Subcutaneous abdominal adipose tissue (tissue), 5 donors: ENCODE measurements around the gene PHF3.
A peak's percentile ranks its signal among the peaks of the same experiment; 100 is the strongest.

Experiments used
- H3K27ac ChIP-seq: one replicate; pipeline ENCODE4 v1.7.0; 2013; ENCODE audit warnings: low read depth, mild to moderate bottlenecking, inconsistent platforms, low read length, moderate library complexity
- H3K27me3 ChIP-seq, 5 donors: one replicate each; pipeline ENCODE4 v1.7.0; 2013; ENCODE audit warnings: low read length in 5 of 5, inconsistent platforms in 1 of 5; ENCODE audit not compliant: control insufficient read depth in 5 of 5, insufficient read depth in 4 of 5
- H3K36me3 ChIP-seq, 5 donors: one replicate each; pipeline ENCODE4 v1.7.0; 2013; ENCODE audit warnings: low read length in 5 of 5; ENCODE audit not compliant: control insufficient read depth in 5 of 5, insufficient read depth in 5 of 5
- H3K4me1 ChIP-seq, 5 donors: one replicate each; pipeline ENCODE4 v1.7.0; 2013; ENCODE audit warnings: low read length in 5 of 5, mild to moderate bottlenecking in 3 of 5, moderate library complexity in 1 of 5; ENCODE audit not compliant: control insufficient read depth in 5 of 5, insufficient read depth in 5 of 5
- H3K4me3 ChIP-seq, 5 donors: one replicate each; pipeline ENCODE4 v1.7.0; 2013; ENCODE audit warnings: low read length in 5 of 5, low read depth in 1 of 5
- H3K9ac ChIP-seq, 5 donors: one replicate each; pipeline ENCODE4 v1.7.0; 2013; ENCODE audit warnings: low read length in 5 of 5, mild to moderate bottlenecking in 4 of 5, moderate library complexity in 3 of 5
- H3K9me3 ChIP-seq, 5 donors: one replicate each; pipeline ENCODE4 v1.7.0; 2013; ENCODE audit warnings: low read length in 5 of 5; ENCODE audit not compliant: control insufficient read depth in 5 of 5
- donor health status: healthy.
- donor health status: healthy.
- donor health status: healthy.
- donor health status: healthy.
- donor health status: healthy.

PHF3 gene

GRCh38 chr6:63643862-63644261 lies 8.3 kb downstream of the PHF3 start:
- H3K9ac ChIP-seq: no peak overlapping the region
- H3K4me1 ChIP-seq: peaks cover 0 to 50% (median 30%) of the 10 kb centered on the region in 5 donors
- no peak overlapping the region for H3K4me3 ChIP-seq
- no peaks in the 10 kb centered on the region for H3K27me3 ChIP-seq
- peak overlapping the region; percentile 25 for H3K27ac ChIP-seq
- H3K36me3 ChIP-seq: no peaks in the 10 kb centered on the region
- H3K9me3 ChIP-seq: no peaks in the 10 kb centered on the region

- no peaks in the 10 kb centered on the region for H3K27me3 ChIP-seq
- H3K9me3 ChIP-seq: no peaks in the 10 kb centered on the region
- H3K4me3 ChIP-seq: no peak overlapping the region
- H3K4me1 ChIP-seq: peaks cover 0 to 49% (median 28%) of the 10 kb centered on the region in 5 donors
- no peak overlapping the region for H3K27ac ChIP-seq
- no peak overlapping the region for H3K9ac ChIP-seq
- no peaks in the 10 kb centered on the region for H3K36me3 ChIP-seq
Observed at GRCh38 chr6:63644668-63645326, 9.2 kb downstream of the PHF3 start.

- H3K9me3 ChIP-seq: no peaks in the 10 kb centered on the region
- H3K27me3 ChIP-seq: no peaks in the 10 kb centered on the region
- H3K4me3 ChIP-seq: no peak overlapping the region
- H3K36me3 ChIP-seq: no peaks in the 10 kb centered on the region
- peak overlapping the region in 2 of 5 donors; percentile 35 to 56 for H3K9ac ChIP-seq
- H3K4me1 ChIP-seq: peaks cover 0 to 32% (median 12%) of the 10 kb centered on the region in 5 donors
- peak overlapping the region; percentile 25 for H3K27ac ChIP-seq
Observed at GRCh38 chr6:63649269-63649668, 13.7 kb downstream of the PHF3 start.

- no peaks in the 10 kb centered on the region for H3K9me3 ChIP-seq
- no peaks in the 10 kb centered on the region for H3K27me3 ChIP-seq
- H3K36me3 ChIP-seq: no peaks in the 10 kb centered on the region
- H3K4me1 ChIP-seq: peaks cover 0 to 31% (median 9%) of the 10 kb centered on the region in 5 donors
- H3K4me3 ChIP-seq: no peak overlapping the region
- H3K9ac ChIP-seq: peak overlapping the region in 1 of 5 donors; percentile 56
- peak overlapping the region; percentile 25 for H3K27ac ChIP-seq
Observed at GRCh38 chr6:63649847-63650265, 14.3 kb downstream of the PHF3 start.

- Histone ChIP-seq H3K4me3 (no peak overlapping the region), H3K4me1 (peaks cover 0 to 31% (median 7%) of the 10 kb centered on the region in 5 donors), H3K27ac (no peak overlapping the region), H3K36me3 (no peaks in the 10 kb centered on the region), H3K9me3 (no peaks in the 10 kb centered on the region), H3K27me3 (no peaks in the 10 kb centered on the region), H3K9ac (no peak overlapping the region)
Observed at GRCh38 chr6:63652980-63653379, 17.4 kb downstream of the PHF3 start.

GRCh38 chr6:63660757-63661156 lies 25.2 kb downstream of the PHF3 start:
- H3K27ac ChIP-seq: no peak overlapping the region
- no peaks in the 10 kb centered on the region for H3K9me3 ChIP-seq
- no peak overlapping the region for H3K4me3 ChIP-seq
- no peaks in the 10 kb centered on the region for H3K36me3 ChIP-seq
- H3K9ac ChIP-seq: no peak overlapping the region
- H3K27me3 ChIP-seq: no peaks in the 10 kb centered on the region
- H3K4me1 ChIP-seq: peaks cover 0 to 25% (median 12%) of the 10 kb centered on the region in 5 donors

- H3K4me3 ChIP-seq: no peak overlapping the region
- H3K36me3 ChIP-seq: no peaks in the 10 kb centered on the region
- H3K27ac ChIP-seq: no peak overlapping the region
- H3K27me3 ChIP-seq: no peaks in the 10 kb centered on the region
- H3K9me3 ChIP-seq: no peaks in the 10 kb centered on the region
- H3K4me1 ChIP-seq: peaks cover 0 to 19% (median 12%) of the 10 kb centered on the region in 5 donors
- H3K9ac ChIP-seq: no peak overlapping the region
Observed at GRCh38 chr6:63661769-63662168, 26.2 kb downstream of the PHF3 start.

- no peak overlapping the region for H3K9ac ChIP-seq
- H3K4me3 ChIP-seq: no peak overlapping the region
- H3K9me3 ChIP-seq: no peaks in the 10 kb centered on the region
- H3K36me3 ChIP-seq: no peaks in the 10 kb centered on the region
- no peaks in the 10 kb centered on the region for H3K27me3 ChIP-seq
- H3K4me1 ChIP-seq: peaks cover 0 to 16% (median 12%) of the 10 kb centered on the region in 5 donors
- H3K27ac ChIP-seq: peak overlapping the region; percentile 76
Observed at GRCh38 chr6:63663147-63663955, 27.7 kb downstream of the PHF3 start.

- H3K27me3 ChIP-seq: no peaks in the 10 kb centered on the region
- H3K36me3 ChIP-seq: no peaks in the 10 kb centered on the region
- peak overlapping the region; percentile 76 for H3K27ac ChIP-seq
- H3K4me1 ChIP-seq: peaks cover 0 to 16% (median 12%) of the 10 kb centered on the region in 5 donors
- H3K4me3 ChIP-seq: no peak overlapping the region
- no peaks in the 10 kb centered on the region for H3K9me3 ChIP-seq
- no peak overlapping the region for H3K9ac ChIP-seq
Observed at GRCh38 chr6:63663956-63664281, 28.3 kb downstream of the PHF3 start.

- Histone ChIP-seq H3K27me3 (no peaks in the 10 kb centered on the region), H3K27ac (no peak overlapping the region), H3K36me3 (peaks cover 0 to 4% (median 0%) of the 10 kb centered on the region in 5 donors), H3K4me3 (no peak overlapping the region), H3K4me1 (peaks cover 0 to 19% (median 15%) of the 10 kb centered on the region in 5 donors), H3K9ac (no peak overlapping the region), H3K9me3 (no peaks in the 10 kb centered on the region)
Observed at GRCh38 chr6:63671098-63671754, 35.6 kb downstream of the PHF3 start.
